OCI-LY7 (cell line): Measurements from ENCODE around the gene TMEM69.

Experiments
- CTCF ChIP-seq: fragments of 200-600 bp; sonication (generic); conservative IDR thresholded peaks from 2 replicates; pipeline ENCODE4 v1.5.1; 2014; ENCODE audit warnings: mild to moderate bottlenecking, antibody characterized with exemption, low read length, moderate library complexity, mixed read lengths
- EZH2phosphoT487 ChIP-seq: fragments of 200-600 bp; sonication (generic); IDR thresholded peaks from 2 replicates; pipeline ENCODE4 v1.6.1; 2018; ENCODE audit warnings: low read depth, borderline replicate concordance, mild to moderate bottlenecking, mixed run types, antibody characterized with exemption, low read length, moderate library complexity, mixed read lengths

GRCh38 chr1:45659222-45659621 is 28.8 kb upstream of the TMEM69 start:
- TF ChIP-seq CTCF, result no peak
- TF ChIP-seq EZH2phosphoT487, result no peak
